ENCODE results near the gene CPD. TPM values are rescaled to one million over a fixed set of nuclear protein-coding genes. Genes with fewer than 3 reads are reported as not detected.
A peak's percentile ranks its signal among the peaks of the same experiment; 100 is the strongest.

The CPD gene
- total and polyA plus RNA-seq, 2 of the 13 experiments (the other 11 are each of a cell fraction or from before 2014, with no cell fraction given), result 46.1 to 72.3 TPM

DNA sequence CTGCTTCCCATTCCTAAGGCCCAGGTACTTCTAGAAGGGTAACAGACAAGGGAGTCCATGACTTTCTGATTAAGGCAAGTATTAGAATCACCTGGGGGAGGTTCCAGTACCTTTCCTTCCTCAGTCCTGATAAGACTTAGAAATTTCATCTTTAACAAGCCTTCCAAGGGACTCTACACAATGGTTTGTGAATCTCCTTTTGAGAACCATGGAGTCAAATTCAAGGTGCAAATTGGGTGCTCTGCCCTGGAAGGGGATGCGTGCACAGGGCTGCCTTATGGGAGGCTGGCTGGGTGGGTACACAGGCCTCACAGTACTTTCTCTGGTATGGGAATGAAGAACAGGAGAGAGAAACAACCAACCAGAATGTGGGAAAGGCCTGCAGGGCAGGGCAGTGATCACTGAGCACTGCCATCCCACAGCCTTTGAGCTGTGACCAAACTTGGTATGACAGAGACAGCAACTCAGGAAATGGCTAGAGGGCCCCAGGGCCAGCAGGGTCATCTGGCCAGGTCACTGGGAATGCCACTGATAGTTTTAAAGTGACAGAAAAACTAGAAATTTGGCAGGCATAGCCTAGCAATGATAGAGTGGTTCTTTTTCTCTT is 41.2 kb upstream of the CPD start (continued):
- TF ChIP-seq, protein P1, sequence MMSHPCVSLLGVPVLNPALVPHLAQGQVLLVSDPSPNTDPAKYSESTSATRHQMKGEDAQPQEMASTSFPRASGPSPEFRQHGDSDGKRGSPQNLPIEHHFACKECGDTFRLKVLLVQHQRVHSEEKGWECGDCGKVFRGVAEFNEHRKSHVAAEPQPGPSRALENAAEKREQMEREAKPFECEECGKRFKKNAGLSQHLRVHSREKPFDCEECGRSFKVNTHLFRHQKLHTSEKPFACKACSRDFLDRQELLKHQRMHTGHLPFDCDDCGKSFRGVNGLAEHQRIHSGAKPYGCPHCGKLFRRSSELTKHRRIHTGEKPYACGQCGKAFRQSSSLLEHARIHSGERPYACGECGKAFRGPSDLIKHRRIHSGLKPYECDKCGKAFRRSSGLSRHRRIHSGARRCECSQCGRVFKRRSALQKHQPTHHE (CRISPR knock-in tag; IDR thresholded peaks at IDR 0.05; ENCODE audit: borderline replicate concordance), result no peak
- TF ChIP-seq ZNF639 (CRISPR knock-in tag; conservative IDR thresholded peaks at IDR 0.05), result no peak
- TF ChIP-seq GLI4 (CRISPR knock-in tag; IDR thresholded peaks at IDR 0.05; ENCODE audit: borderline replicate concordance), result peak; percentile 67; the same call in 1 of the 2 replicates
- TF ChIP-seq NFE2L1 (CRISPR knock-in tag; IDR thresholded peaks at IDR 0.05; ENCODE audit: borderline replicate concordance), result no peak
- TF ChIP-seq SIX1 (CRISPR knock-in tag; IDR thresholded peaks at IDR 0.05; ENCODE audit: borderline replicate concordance), result no peak
- no peak for TF ChIP-seq TRIM24 (CRISPR knock-in tag; IDR thresholded peaks at IDR 0.05)
- TF ChIP-seq NFYB (CRISPR knock-in tag; IDR thresholded peaks at IDR 0.05), result no peak
- TF ChIP-seq GMEB1 (CRISPR knock-in tag; IDR thresholded peaks at IDR 0.05; ENCODE audit: borderline replicate concordance), result no peak; the same call in 1 of the 2 replicates
- no peak for TF ChIP-seq RARG (CRISPR knock-in tag; IDR thresholded peaks at IDR 0.05; ENCODE audit: low read depth)
- no peak for TF ChIP-seq RNF2 (conservative IDR thresholded peaks at IDR 0.05; ENCODE audit: low read depth)
- no peak for TF ChIP-seq SP4 (CRISPR knock-in tag; IDR thresholded peaks at IDR 0.05)
- TF ChIP-seq ARID2 (CRISPR knock-in tag; IDR thresholded peaks at IDR 0.05; ENCODE audit: borderline replicate concordance), result no peak
- no peak for TF ChIP-seq HNRNPL (IDR thresholded peaks at IDR 0.05; ENCODE audit: low read depth, low read length)
- TF ChIP-seq NR2F6 (IDR thresholded peaks at IDR 0.05), result peak; percentile 94
- TF ChIP-seq NR2F6 (CRISPR knock-in tag; IDR thresholded peaks at IDR 0.05), result peak; percentile 95
- TF ChIP-seq ZNF431 (CRISPR knock-in tag; IDR thresholded peaks at IDR 0.05; ENCODE audit: borderline replicate concordance, low read depth), result no peak
- TF ChIP-seq ZNF879 (CRISPR knock-in tag; IDR thresholded peaks at IDR 0.05), result no peak
- TF ChIP-seq TIGD3 (CRISPR knock-in tag; IDR thresholded peaks at IDR 0.05; ENCODE audit: borderline replicate concordance), result no peak
- peak; percentile 41; the same call in 1 of the 2 replicates for TF ChIP-seq GATAD1 (CRISPR knock-in tag; IDR thresholded peaks at IDR 0.05)
- no peak for TF ChIP-seq ZBTB8A (CRISPR knock-in tag; IDR thresholded peaks at IDR 0.05; ENCODE audit: borderline replicate concordance, low read depth)
- no peak for TF ChIP-seq ZNF782 (CRISPR knock-in tag; IDR thresholded peaks at IDR 0.05; ENCODE audit: borderline replicate concordance)
- TF ChIP-seq NCOR1 (IDR thresholded peaks at IDR 0.05; ENCODE audit: borderline replicate concordance, low read length), result no peak; the same call in 1 of the 2 replicates
- TF ChIP-seq ZMYM3 (CRISPR knock-in tag; IDR thresholded peaks at IDR 0.05), result peak; percentile 77; the same call in 1 of the 2 replicates
- TF ChIP-seq ZNF441 (CRISPR knock-in tag; IDR thresholded peaks at IDR 0.05; ENCODE audit: borderline replicate concordance), result peak; percentile 12; the same call in 1 of the 2 replicates
